Smooth muscle cell (in vitro differentiated cells): ENCODE measurements around the gene DGCR8. TPM values are rescaled to one million over a fixed set of nuclear protein-coding genes. Genes with fewer than 3 reads are reported as not detected.

Source experiments
- DNase-seq: peaks from one replicate; lab custom pipeline; 2025; ENCODE audit not compliant: unreplicated experiment; lab: John Stamatoyannopoulos, UW
- H2AFZ ChIP-seq: fragments of 200-600 bp; sonication (generic); 2 replicates; pipeline ENCODE4 v1.6.0; 2016; ENCODE audit warnings: antibody characterized with exemption, low read depth, mild to moderate bottlenecking
- H3F3A ChIP-seq: fragments of 200-600 bp; sonication (generic); 2 replicates; pipeline ENCODE4 v1.6.0; 2017; ENCODE audit warnings: antibody characterized with exemption, low read depth
- H3K27ac ChIP-seq: fragments of 200-600 bp; sonication (generic); 2 replicates; pipeline ENCODE4 v1.5.1; 2016; ENCODE audit warnings: low read depth, mild to moderate bottlenecking
- H3K27me3 ChIP-seq: fragments of 200-600 bp; sonication (generic); 2 replicates; pipeline ENCODE4 v1.6.1; 2016; ENCODE audit warnings: low read depth, mild to moderate bottlenecking
- H3K36me3 ChIP-seq: fragments of 200-600 bp; sonication (generic); 2 replicates; pipeline ENCODE4 v1.5.1; 2016; ENCODE audit warnings: low read depth
- H3K4me1 ChIP-seq: fragments of 200-600 bp; sonication (generic); 2 replicates; pipeline ENCODE4 v1.5.1; 2016; ENCODE audit warnings: low read depth
- H3K4me2 ChIP-seq: fragments of 200-600 bp; sonication (generic); 2 replicates; pipeline ENCODE4 v1.6.0; 2016; ENCODE audit warnings: mild to moderate bottlenecking
- H3K4me3 ChIP-seq: fragments of 200-600 bp; sonication (generic); 2 replicates; pipeline ENCODE4 v1.5.1; 2016; ENCODE audit warnings: mild to moderate bottlenecking
- H3K79me2 ChIP-seq: fragments of 200-600 bp; sonication (generic); 2 replicates; pipeline ENCODE4 v1.6.0; 2016; ENCODE audit warnings: low read depth, mild to moderate bottlenecking
- H3K9ac ChIP-seq: fragments of 200-600 bp; sonication (generic); 2 replicates; pipeline ENCODE4 v1.6.0; 2016; ENCODE audit warnings: low read depth
- H3K9me3 ChIP-seq: fragments of 200-600 bp; sonication (generic); replicated peaks from 2 replicates; pipeline ENCODE4 v1.5.1; 2016; ENCODE audit warnings: low read depth
- H4K20me1 ChIP-seq: fragments of 200-600 bp; sonication (generic); 2 replicates; pipeline ENCODE4 v1.6.0; 2016; ENCODE audit warnings: low read depth
- WGBS: methylation state at CpG from one replicate; pipeline ENCODE4 v1.1.7; 2016; ENCODE audit warnings: low lambda C conversion rate; 5-methylcytosine and 5-hydroxymethylcytosine counted together
- polyA plus RNA-seq: library from polyadenylated mRNA; unstranded; fragments of >200 nt; fragmentation: Nextera tagmentation; extraction: Ambion mirVana; gene quantifications from 2 replicates; pipeline ENCODE4 v1.2.1, GENCODE V29; 2016
- total RNA-seq: library from RNA; depleted of rRNA; stranded (reverse); fragments of >200 nt; gene quantifications from 2 replicates; pipeline ENCODE4 v1.2.3, GENCODE V29; 2014
- TF ChIP-seq, protein P1 (sequence below): fragments of 200-600 bp; sonication (generic); IDR thresholded peaks from 2 replicates; pipeline ENCODE4 v1.5.1; 2017; ENCODE audit warnings: borderline replicate concordance, mild to moderate bottlenecking, antibody characterized with exemption; ENCODE audit not compliant: insufficient read depth, poor library complexity, severe bottlenecking

DGCR8 gene
- total and polyA plus RNA-seq, 2 experiments from 2014 or later = 6.5 to 9.7 TPM

DNA sequence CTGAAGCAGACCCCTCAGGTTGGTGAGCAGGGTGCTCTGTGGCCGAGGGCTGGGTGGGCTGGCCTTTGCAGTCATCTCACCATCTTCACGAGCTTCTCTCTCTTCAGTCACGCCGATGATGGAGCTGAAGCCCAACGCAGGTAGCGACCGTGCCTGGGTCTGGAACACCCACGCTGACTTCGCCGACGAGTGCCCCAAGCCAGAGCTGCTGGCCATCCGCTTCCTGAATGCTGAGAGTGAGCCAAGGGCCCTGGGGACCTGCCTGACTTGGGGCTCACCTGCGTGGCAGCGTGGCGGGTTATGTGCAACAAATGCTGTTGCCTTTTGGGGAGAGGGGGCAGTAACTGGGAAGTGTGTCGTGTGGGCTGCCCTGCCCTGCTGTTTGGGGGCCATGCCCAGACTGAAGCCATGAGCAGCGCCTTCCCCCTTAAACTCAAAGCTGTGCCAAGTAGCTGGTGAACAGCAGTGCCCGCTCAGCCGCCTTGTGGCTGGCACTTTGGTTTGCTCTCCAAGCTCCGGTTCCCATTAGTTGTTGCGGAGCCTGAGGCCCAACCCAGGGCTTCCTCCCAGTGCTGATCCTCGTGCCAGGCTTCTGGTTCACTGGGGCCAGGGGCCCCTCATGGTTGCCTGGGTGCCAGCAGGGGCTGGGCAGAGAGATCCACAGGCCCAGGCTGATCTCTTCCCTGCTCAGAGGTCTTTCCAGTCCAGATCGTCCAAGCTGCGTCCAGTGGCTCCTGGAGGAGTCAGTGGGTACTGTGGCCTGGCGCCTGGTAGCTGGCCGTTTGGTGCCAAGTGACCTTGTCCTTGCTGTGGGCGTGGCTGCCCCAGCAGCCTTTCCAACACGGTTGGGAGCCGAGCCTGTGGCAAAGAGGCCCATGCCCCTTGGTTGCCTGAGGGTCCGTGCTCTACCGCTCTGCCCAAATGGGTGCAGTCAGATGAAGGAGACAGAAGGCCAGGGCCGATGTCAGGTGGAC lies 45.4 kb downstream of the DGCR8 start:
- DNase-seq = no peak
- WGBS = 97% methylated on average over 32 of the region's 32 CpGs

DNA sequence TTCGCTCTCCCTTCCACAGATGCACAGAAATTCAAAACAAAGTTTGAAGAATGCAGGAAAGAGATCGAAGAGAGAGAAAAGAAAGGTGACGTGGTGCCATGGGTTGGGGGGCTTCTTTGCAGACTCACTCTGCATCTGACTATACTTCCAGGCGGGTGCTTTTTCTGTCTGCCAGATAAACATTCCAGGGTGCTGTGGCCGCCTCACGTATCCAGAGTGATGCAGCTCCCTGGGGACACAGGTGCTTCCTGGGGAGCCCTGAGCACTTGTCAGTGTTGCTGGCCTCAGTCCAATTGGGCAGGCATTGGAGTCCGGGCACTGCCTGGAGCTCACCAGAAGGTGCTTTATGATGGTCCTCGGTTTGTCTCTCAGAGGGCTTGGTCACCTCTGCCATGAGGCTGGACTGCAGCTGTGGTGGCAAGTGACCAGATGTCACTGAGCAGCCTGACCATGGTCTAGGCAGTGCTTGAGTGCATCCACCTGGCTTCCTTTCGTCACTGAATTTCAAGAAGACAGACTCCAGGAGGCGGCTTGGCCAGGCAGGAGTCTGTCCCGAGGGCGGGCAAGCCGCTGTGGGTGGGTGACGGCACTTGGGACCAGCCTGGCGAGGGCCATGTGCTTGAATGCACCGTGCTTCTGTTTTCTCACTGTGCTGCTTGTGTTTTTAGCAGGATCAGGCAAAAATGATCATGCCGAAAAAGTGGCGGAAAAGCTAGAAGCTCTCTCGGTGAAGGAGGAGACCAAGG lies 46.4 kb downstream of the DGCR8 start:
- H3K27me3 ChIP-seq = no peaks in the 10 kb centered on the region
- WGBS = 96% methylated on average over 19 of the region's 19 CpGs
- TF ChIP-seq, protein P1, sequence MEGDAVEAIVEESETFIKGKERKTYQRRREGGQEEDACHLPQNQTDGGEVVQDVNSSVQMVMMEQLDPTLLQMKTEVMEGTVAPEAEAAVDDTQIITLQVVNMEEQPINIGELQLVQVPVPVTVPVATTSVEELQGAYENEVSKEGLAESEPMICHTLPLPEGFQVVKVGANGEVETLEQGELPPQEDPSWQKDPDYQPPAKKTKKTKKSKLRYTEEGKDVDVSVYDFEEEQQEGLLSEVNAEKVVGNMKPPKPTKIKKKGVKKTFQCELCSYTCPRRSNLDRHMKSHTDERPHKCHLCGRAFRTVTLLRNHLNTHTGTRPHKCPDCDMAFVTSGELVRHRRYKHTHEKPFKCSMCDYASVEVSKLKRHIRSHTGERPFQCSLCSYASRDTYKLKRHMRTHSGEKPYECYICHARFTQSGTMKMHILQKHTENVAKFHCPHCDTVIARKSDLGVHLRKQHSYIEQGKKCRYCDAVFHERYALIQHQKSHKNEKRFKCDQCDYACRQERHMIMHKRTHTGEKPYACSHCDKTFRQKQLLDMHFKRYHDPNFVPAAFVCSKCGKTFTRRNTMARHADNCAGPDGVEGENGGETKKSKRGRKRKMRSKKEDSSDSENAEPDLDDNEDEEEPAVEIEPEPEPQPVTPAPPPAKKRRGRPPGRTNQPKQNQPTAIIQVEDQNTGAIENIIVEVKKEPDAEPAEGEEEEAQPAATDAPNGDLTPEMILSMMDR = no peak
- no peak overlapping the region for H3K4me2 ChIP-seq
- no peak for DNase-seq
- peaks cover 27% of the 10 kb centered on the region for H4K20me1 ChIP-seq
- H3K9me3 ChIP-seq = no peaks in the 10 kb centered on the region
- H3K79me2 ChIP-seq = peaks cover 10% of the 10 kb centered on the region
- no peak overlapping the region for H3K9ac ChIP-seq
- peaks cover 5% of the 10 kb centered on the region for H3K36me3 ChIP-seq
- H3F3A ChIP-seq = peaks cover 16% of the 10 kb centered on the region
- no peak overlapping the region for H3K4me3 ChIP-seq
- no peak overlapping the region for H2AFZ ChIP-seq
- no peaks in the 10 kb centered on the region for H3K4me1 ChIP-seq
- H3K27ac ChIP-seq = no peak overlapping the region

More for the DNA sequence above, 45.4 kb downstream of the DGCR8 start:
- no peak overlapping the region for H2AFZ ChIP-seq
- TF ChIP-seq, protein P1 = no peak
- no peaks in the 10 kb centered on the region for H3K27me3 ChIP-seq
- peaks cover 34% of the 10 kb centered on the region for H4K20me1 ChIP-seq
- H3K9me3 ChIP-seq = no peaks in the 10 kb centered on the region
- H3F3A ChIP-seq = peaks cover 12% of the 10 kb centered on the region
- H3K79me2 ChIP-seq = peaks cover 20% of the 10 kb centered on the region
- no peak overlapping the region for H3K9ac ChIP-seq
- no peak overlapping the region for H3K4me2 ChIP-seq
- H3K27ac ChIP-seq = no peak overlapping the region
- no peaks in the 10 kb centered on the region for H3K4me1 ChIP-seq
- peaks cover 5% of the 10 kb centered on the region for H3K36me3 ChIP-seq
- H3K4me3 ChIP-seq = no peak overlapping the region

DNA sequence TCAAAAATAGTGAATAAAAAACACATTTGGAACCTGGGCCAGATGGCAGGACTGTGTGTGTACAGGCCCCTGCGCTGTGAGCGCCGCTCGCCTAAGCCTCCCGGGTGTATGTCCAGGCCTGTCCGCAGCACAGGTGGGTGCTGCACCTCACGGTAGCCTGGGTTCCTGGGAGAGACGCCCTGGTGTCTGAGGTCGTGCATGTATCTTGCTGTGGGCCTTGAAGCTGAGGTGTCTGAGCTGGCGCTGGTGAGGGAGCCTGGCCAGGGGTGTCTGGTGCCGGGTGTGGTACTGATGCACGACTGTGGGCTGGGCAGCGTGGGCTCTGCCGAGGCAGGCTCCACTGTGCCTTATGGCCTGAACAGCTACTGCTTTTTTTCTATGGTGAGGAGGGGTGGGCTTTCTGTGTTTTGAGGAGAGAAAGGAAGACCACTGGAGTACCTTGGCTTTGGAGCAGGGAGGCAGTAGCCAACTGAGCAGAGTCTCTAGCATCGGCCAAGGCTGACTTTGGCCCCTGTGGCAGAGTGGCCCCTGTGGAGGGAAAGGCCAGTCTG lies 47.4 kb downstream of the DGCR8 start:
- H3K4me2 ChIP-seq = no peak overlapping the region
- WGBS = 95% methylated on average over 15 of the region's 15 CpGs
- no peaks in the 10 kb centered on the region for H3K27me3 ChIP-seq
- no peak overlapping the region for H2AFZ ChIP-seq
- no peak overlapping the region for H3K9ac ChIP-seq
- H3K79me2 ChIP-seq = peaks cover 6% of the 10 kb centered on the region
- TF ChIP-seq, protein P1 = no peak
- no peak for DNase-seq
- peaks cover 5% of the 10 kb centered on the region for H3K36me3 ChIP-seq
- no peaks in the 10 kb centered on the region for H3K4me1 ChIP-seq
- H3K27ac ChIP-seq = no peak overlapping the region
- H3K4me3 ChIP-seq = no peak overlapping the region
- H4K20me1 ChIP-seq = peaks cover 22% of the 10 kb centered on the region
- H3K9me3 ChIP-seq = no peaks in the 10 kb centered on the region
- peaks cover 16% of the 10 kb centered on the region for H3F3A ChIP-seq
